NCI-H526 (cell line): ENCODE results near the gene PLEKHG4B.
"Not testable (repeated sequence)": the region's sequence is repeated elsewhere in the genome, so short reads cannot be mapped to it uniquely, and the experiment has no call there.

ENCODE experiments used
- DNase-seq, 2 experiments: peaks; one replicate each; lab custom pipeline; 2025; lab: John Stamatoyannopoulos, UW

Gene PLEKHG4B, protein sequence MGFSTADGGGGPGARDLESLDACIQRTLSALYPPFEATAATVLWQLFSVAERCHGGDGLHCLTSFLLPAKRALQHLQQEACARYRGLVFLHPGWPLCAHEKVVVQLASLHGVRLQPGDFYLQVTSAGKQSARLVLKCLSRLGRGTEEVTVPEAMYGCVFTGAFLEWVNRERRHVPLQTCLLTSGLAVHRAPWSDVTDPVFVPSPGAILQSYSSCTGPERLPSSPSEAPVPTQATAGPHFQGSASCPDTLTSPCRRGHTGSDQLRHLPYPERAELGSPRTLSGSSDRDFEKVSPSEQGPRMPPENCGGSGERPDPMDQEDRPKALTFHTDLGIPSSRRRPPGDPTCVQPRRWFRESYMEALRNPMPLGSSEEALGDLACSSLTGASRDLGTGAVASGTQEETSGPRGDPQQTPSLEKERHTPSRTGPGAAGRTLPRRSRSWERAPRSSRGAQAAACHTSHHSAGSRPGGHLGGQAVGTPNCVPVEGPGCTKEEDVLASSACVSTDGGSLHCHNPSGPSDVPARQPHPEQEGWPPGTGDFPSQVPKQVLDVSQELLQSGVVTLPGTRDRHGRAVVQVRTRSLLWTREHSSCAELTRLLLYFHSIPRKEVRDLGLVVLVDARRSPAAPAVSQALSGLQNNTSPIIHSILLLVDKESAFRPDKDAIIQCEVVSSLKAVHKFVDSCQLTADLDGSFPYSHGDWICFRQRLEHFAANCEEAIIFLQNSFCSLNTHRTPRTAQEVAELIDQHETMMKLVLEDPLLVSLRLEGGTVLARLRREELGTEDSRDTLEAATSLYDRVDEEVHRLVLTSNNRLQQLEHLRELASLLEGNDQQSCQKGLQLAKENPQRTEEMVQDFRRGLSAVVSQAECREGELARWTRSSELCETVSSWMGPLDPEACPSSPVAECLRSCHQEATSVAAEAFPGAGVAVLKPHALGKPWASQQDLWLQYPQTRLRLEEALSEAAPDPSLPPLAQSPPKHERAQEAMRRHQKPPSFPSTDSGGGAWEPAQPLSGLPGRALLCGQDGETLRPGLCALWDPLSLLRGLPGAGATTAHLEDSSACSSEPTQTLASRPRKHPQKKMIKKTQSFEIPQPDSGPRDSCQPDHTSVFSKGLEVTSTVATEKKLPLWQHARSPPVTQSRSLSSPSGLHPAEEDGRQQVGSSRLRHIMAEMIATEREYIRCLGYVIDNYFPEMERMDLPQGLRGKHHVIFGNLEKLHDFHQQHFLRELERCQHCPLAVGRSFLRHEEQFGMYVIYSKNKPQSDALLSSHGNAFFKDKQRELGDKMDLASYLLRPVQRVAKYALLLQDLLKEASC (N-terminal part only)

GRCh38 chr5:91556-92263, at the start of gene PLEKHG4B:
Gene PLEKHG4B (plus strand): TSS chr5:92168. CDS start chr5:92232, 64 bp downstream.
- DNase-seq = peak; percentile 69 to 97

DNA sequence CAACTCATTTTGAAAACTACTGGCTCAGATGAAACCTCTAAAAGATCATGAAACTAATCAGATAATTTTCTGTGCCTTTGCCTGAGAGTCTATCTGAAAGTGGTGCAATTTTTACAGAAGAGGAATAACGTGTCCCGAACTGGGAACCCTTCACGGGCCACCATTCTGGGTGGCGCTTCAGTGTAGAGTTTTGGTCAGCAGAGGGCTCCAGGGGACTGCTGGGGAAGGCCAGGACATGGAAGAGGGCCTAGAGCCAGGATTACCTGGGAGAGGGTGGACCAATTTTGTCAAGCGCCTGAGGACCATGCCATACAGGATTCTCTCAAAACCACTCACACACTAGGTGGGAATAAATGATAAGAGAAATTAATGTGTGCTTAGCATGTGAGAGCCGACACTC, 49.7 kb upstream of the PLEKHG4B start:
- DNase-seq = no peak

DNA sequence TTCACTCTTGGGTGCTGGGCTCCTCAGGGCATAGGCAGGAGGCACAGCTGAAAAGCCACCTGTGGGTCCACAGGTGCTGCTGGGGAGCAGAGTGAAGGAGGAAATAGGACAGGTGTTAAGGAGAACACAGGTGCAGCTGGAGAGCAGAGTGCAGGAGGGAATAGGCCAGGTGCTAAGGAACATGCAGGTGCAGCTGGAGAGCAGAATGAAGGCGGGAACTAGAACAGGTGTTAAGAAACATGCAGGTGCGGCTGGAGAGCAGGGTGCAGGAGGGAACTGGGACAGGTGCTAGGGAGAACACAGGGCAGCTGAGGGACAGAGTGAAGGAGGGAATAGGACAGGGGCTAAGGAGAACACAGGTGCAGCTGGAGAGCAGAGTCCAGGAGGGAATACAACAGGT, 43.8 kb upstream of the PLEKHG4B start:
- DNase-seq = peak in 1 of 2 experiments; percentile 23

DNA sequence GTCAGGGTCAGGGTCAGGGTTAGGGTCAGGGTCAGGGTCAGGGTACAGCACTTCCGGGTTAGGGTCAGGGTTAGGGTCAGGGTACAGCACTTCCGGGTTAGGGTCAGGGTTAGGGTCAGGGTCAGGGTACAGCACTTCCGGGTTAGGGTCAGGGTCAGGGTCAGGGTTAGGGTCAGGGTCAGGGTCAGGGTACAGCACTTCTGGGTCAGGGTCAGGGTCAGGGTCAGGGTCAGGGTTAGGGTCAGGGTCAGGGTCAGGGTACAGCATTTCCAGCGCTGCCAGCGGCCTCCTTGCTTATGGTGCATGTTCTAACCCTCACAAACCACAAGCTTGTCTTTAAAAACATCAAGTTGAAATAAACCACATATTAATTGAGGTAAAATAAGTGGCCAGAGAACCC, 42.4 kb upstream of the PLEKHG4B start:
- DNase-seq = not testable (repeated sequence)

DNA sequence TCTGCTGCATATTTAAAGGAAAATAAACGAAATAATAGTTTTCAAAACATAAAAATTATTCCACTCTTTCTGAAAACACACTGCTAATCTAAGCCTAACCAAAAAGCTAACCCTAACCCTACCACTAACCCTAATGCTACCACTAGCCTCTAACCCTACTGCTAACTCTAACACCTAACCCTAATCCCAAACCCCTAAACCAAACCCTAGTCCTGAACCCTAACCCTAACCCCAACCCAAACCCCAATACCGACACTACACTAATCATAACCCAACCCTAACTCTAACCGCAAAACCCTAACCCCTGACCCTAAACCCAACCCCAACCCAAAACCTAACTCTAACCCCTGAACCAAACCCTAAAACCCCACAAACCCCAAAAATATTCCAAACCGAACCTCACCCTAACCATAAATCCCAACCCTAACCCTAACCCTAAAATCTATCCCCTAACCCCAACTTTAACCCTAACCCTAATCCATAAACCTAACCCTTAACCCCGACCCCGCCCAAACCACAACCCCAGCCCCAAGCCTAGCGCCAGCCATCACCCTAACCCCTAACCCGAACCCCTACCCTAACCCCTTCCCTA, 41.9 kb upstream of the PLEKHG4B start:
- DNase-seq = no peak

DNA sequence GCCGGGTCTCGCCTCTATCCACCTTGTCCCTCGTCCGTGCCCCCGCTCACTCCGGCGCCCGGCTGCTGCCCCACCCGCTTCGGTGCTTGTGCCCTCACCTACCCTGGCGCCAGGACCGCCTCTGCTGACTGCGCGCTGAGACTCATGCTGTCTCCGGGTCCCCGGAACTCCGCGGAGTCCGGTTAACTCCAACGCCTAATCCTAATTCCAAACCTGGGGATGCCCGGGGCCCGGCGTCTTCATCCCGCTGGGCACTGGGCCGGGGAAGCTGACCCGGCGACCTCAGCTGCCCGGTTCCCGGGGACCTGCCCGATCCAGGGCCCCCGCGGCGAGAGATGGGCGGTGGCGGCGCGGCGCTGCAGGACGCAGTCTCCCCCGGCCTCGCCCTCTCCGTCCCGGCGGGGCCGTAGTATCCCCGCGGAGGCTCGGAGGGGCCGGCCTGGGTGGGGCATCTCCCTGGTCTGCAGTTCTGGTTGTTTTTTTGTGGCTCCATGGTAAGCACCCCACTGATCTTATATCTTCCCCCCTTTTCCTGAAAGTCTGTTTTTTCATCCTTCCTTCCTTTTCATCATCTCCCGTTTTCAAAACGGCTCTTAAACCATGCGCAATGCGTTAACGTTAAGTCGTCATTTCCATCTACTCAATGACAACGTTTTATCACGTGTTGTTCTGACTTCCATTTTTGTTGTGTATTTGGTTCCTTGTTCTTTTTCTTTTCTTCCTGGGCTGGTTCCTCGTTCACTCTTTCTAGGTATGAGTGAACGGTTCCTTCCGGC, 41.1 kb upstream of the PLEKHG4B start:
- DNase-seq = no peak

- no peak for DNase-seq
Measured at GRCh38 chr5:51500-51823, 40.5 kb upstream of the PLEKHG4B start.

- peak; percentile 38 to 89 for DNase-seq
Measured at GRCh38 chr5:53381-54174, 38.4 kb upstream of the PLEKHG4B start.

- no peak for DNase-seq
Measured at GRCh38 chr5:54175-54730, 37.7 kb upstream of the PLEKHG4B start.

GRCh38 chr5:54876-55569, 36.9 kb upstream of the PLEKHG4B start:
- no peak for DNase-seq

DNA sequence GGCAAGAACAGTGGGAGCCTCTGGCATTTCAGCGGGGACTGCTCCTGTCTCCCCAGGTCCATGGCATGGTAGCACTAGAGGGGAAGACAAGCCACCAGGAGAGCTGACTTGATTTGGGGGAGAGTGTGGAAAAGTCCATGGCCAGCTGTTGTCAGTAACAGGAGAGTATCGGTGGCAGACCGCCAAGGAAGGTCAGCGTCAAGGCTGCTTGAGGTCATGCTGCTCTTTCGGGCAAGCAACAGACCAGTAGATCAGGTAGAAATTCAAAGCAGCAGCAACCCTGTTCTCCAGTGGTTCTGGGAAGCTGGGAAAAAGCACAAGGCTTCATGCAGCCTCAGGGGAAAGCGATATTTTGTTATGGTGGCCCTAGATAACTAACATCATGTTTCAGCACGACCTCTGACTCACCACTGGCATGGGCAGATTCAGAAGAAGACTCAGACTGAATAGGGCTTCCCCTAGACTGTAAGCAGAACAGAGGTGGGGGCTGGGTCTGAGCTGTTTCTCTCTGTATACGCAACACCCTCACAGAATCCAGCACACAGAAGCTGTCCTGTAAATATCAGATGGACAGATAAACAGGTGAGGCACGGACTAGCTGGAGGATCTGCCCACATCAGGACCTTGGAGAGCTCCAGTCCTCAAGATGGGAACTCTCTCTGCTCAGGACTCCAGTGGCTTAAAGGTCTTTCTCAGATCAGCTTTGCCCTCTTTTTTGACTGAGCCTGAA, 35.2 kb upstream of the PLEKHG4B start:
- DNase-seq = no peak

DNA sequence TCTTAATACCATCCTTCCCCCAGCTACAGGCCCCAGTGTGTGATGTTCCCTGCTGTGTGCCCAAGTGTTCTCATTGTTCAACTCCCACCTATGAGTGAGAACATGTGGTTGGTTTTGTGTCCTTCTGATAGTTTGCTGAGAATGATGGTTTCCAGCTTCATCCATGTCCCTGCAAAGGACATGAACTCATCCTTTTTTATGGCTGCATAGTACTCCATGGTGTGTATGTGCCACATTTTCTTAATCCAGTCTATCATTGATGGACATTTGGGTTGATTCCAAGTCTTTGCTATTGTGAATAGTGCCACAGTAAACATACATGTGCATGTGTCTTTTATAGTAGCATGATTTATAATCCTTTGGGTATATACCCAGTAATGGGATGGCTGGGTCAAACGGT, 31.7 kb upstream of the PLEKHG4B start:
- not testable (repeated sequence) for DNase-seq

DNA sequence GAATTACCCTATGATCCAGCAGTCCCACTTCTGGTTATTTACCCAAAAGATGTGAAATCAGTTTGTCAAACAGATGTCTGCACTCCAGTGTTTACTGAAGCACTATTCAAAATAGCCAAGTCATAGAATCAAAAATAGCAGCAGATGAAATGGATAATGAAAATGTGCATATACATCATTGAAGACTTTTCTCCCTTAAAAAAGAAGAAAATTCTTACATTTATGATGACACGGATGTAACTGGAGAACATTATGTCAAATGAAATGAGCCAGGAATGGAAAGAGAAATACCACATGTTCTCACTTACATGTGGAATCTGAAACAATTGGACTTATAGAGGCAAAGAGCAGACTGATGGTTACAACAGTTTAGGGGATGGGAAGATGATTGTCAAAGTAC, 21.5 kb upstream of the PLEKHG4B start:
- DNase-seq = no peak

DNA sequence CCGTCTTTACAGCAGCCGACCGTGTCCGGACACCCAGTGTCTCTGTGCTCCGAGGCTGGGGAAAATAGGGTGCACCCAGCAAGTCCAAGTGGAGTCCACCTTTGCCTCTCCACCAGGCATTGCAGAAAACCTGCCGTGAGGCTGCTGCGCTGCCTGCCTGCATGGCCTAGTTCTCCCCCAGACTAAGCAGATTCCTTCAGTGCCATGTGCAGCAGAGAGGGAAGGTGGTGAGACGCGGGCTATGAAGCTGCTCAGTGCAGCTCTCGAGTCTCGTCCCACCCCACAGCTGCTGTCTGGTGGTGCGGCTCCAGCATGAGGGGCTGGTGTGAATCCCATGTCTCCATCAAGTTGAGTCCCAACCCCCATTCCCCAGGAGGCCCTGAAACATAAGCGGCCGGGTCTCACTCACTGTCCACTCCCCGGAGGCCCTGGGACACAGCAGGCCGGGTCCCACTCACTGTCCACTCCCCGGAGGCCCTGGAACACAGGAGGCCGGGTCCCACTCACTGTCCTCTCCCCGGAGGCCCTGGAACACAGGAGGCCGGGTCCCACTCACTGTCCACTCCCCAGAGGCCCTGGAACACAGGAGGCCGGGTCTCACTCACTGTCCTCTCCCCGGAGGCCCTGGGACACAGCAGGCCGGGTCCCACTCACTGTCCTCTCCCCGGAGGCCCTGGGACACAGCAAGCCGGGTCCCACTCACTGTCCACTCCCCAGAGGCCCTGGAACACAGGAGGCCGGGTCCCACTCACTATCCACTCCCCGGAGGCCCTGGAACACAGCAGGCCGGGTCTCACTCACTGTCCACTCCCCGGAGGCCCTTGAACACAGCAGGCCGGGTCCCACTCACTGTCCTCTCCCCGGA, 19.4 kb upstream of the PLEKHG4B start:
- DNase-seq = not testable (repeated sequence)

DNA sequence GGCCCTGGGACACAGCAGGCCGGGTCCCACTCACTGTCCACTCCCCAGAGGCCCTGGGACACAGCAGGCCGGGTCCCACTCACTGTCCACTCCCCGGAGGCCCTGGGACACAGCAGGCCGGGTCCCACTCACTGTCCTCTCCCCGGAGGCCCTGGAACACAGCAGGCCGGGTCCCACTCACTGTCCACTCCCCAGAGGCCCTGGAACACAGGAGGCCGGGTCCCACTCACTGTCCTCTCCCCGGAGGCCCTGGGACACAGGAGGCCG, 18.9 kb upstream of the PLEKHG4B start:
- DNase-seq = not testable (repeated sequence)

GRCh38 chr5:73768-74502, 18.0 kb upstream of the PLEKHG4B start:
- DNase-seq = no peak
